A549 (cell line): ENCODE results near the gene CHST7. TPM values are rescaled to one million over a fixed set of nuclear protein-coding genes. Genes with fewer than 3 reads are reported as not detected.

Experiments
- ATAC-seq, 2 experiments: fragments of 200-7000 bp in 1 of 2; fragments of >200 bp in 1 of 2; cut with Nextera tagmentation in 1 of 2; cut with Tn5 transposase in 1 of 2; 3 replicates each; pipeline versions ENCODE4 v1.8.0 to v1.9.1; 2018 to 2020; ENCODE audit warnings: mild to moderate bottlenecking in 1 of 2, moderate library complexity in 1 of 2
- CTCF ChIA-PET: fragments of 300-600 bp; sonication (Branson Sonifier 250); formaldehyde crosslinking; extraction: SDS; loops from one replicate; lab custom pipeline; 2021; ENCODE audit warnings: antibody characterized with exemption, inconsistent platforms; lab: Yijun Ruan, JAX
- POLR2A ChIA-PET: fragments of 350-600 bp; formaldehyde crosslinking; extraction: SDS; loops from one replicate; lab custom pipeline; 2021; ENCODE audit warnings: antibody characterized with exemption, inconsistent platforms; lab: Yijun Ruan, JAX
- DNase-seq, 2 experiments: peaks; one replicate each; pipeline versions ENCODE4 v3.0.0 to v3.0.0-alpha.2; 2011 to 2016; ENCODE audit warnings: low read depth in 1 of 2, low spot score in 1 of 2
- FAIRE-seq: peaks from 2 replicates; lab custom pipeline; 2011; peaks lifted over from hg19 to GRCh38; lab: Jason Lieb, UNC
- H3K27ac ChIP-seq, 2 experiments: fragments of >200 bp; sonication (Bioruptor Twin); formaldehyde crosslinking; 3 replicates each; pipeline ENCODE4 v1.5.1; 2016 to 2017
- H3K4me1 ChIP-seq: fragments of >200 bp; sonication (Bioruptor Twin); formaldehyde crosslinking; 3 replicates; pipeline ENCODE4 v1.6.1; 2016
- H3K4me2 ChIP-seq: fragments of >200 bp; sonication (Bioruptor Twin); formaldehyde crosslinking; 3 replicates; pipeline ENCODE4 v1.6.1; 2016
- H3K4me3 ChIP-seq: fragments of >200 bp; sonication (Bioruptor Twin); formaldehyde crosslinking; 3 replicates; pipeline ENCODE4 v1.5.1; 2016
- H3K9me3 ChIP-seq: fragments of >200 bp; sonication (Bioruptor Twin); formaldehyde crosslinking; 3 replicates; pipeline ENCODE4 v1.6.1; 2016
- EHF ChIP-seq: fragments of 250-450 bp; sonication (Bioruptor Pico); IDR thresholded peaks from 2 replicates; pipeline ENCODE4 v1.5.0; 2020; ENCODE audit warnings: mild to moderate bottlenecking
- EHMT2 ChIP-seq: fragments of 200-600 bp; sonication (generic); IDR thresholded peaks from 2 replicates; pipeline ENCODE4 v1.6.1; 2016; ENCODE audit warnings: antibody characterized with exemption, low read depth, mild to moderate bottlenecking, moderate library complexity
- FOXS1 ChIP-seq: fragments of 250-450 bp; sonication (Bioruptor Pico); IDR thresholded peaks from 2 replicates; pipeline ENCODE4 v1.5.0; 2020; ENCODE audit warnings: mild to moderate bottlenecking, moderate library complexity
- JUN ChIP-seq, 2 experiments: fragments of >200 bp; sonication (Bioruptor Twin); formaldehyde crosslinking; IDR thresholded peaks; 2 replicates in 1 of 2; 3 replicates in 1 of 2; pipeline ENCODE4 v1.6.1; 2016 to 2017
- KDM5A ChIP-seq: fragments of 200-600 bp; sonication (generic); IDR thresholded peaks from 2 replicates; pipeline ENCODE4 v1.6.1; 2016; ENCODE audit warnings: antibody characterized with exemption, mild to moderate bottlenecking
- MAZ ChIP-seq: fragments of 150-350 bp; IDR thresholded peaks from 2 replicates; pipeline ENCODE4 v1.6.1; 2014; ENCODE audit warnings: antibody characterized with exemption, low read depth, low read length, borderline replicate concordance
- RAD21 ChIP-seq, 2 experiments: fragments of >200 bp in 1 of 2; sonication (Bioruptor Twin) in 1 of 2; formaldehyde crosslinking in 1 of 2; IDR thresholded peaks in 1 of 2; conservative IDR thresholded peaks in 1 of 2; 2 replicates in 1 of 2; 3 replicates in 1 of 2; pipeline ENCODE4 v1.6.1; 2012 to 2018; ENCODE audit warnings: inconsistent platforms in 1 of 2
- RCOR1 ChIP-seq: fragments of 150-350 bp; IDR thresholded peaks from 2 replicates; pipeline ENCODE4 v1.6.1; 2014; ENCODE audit warnings: antibody characterized with exemption, low read length, low read depth
- RFX5 ChIP-seq: fragments of 450-650 bp; IDR thresholded peaks from 2 replicates; pipeline ENCODE4 v1.7.1; 2014; ENCODE audit warnings: antibody characterized with exemption, mild to moderate bottlenecking, moderate library complexity
- SMC3 ChIP-seq: fragments of >200 bp; sonication (Bioruptor Twin); formaldehyde crosslinking; IDR thresholded peaks from 3 replicates; pipeline ENCODE4 v1.6.1; 2018; ENCODE audit warnings: inconsistent platforms
- WGBS: methylation state at CpG from one replicate; pipeline ENCODE4 v1.1.6; 2017; ENCODE audit errors: missing lambda C conversion rate; 5-methylcytosine and 5-hydroxymethylcytosine counted together
- polyA plus RNA-seq, 4 experiments: library from polyadenylated mRNA; depleted of rRNA in 3 of 4; stranded (reverse); fragments of >200 nt; fragmentation: RNase III in 1 of 4; extraction: RNeasy Plus Mini Kit Qiagen cat#74134 plus additional on column Dnase treatment in 1 of 4; gene quantifications; 2 replicates in 3 of 4; 3 replicates in 1 of 4; pipeline ENCODE4 v1.2.3, GENCODE V29; 2011 to 2017
- TF ChIP-seq, protein P1 (sequence below): IDR thresholded peaks from 2 replicates; pipeline ENCODE4 v1.6.1; 2012
- TF ChIP-seq, protein P2 (sequence below): fragments of 450-650 bp; IDR thresholded peaks from 2 replicates; pipeline ENCODE4 v1.6.1; 2014; ENCODE audit warnings: antibody characterized with exemption
- TF ChIP-seq, protein P3 (sequence below): fragments of 250-450 bp; sonication (Bioruptor Pico); IDR thresholded peaks from 2 replicates; pipeline ENCODE4 v1.5.0; 2021; ENCODE audit warnings: mild to moderate bottlenecking, moderate library complexity, borderline replicate concordance
- TF ChIP-seq, protein P4 (sequence below): IDR thresholded peaks from 2 replicates; pipeline ENCODE4 v1.6.1; 2012

CHST7 gene
- polyA plus RNA-seq, 2 of the 4 experiments (the other 2 are of a cell fraction): 6.5 to 18.8 TPM

DNA sequence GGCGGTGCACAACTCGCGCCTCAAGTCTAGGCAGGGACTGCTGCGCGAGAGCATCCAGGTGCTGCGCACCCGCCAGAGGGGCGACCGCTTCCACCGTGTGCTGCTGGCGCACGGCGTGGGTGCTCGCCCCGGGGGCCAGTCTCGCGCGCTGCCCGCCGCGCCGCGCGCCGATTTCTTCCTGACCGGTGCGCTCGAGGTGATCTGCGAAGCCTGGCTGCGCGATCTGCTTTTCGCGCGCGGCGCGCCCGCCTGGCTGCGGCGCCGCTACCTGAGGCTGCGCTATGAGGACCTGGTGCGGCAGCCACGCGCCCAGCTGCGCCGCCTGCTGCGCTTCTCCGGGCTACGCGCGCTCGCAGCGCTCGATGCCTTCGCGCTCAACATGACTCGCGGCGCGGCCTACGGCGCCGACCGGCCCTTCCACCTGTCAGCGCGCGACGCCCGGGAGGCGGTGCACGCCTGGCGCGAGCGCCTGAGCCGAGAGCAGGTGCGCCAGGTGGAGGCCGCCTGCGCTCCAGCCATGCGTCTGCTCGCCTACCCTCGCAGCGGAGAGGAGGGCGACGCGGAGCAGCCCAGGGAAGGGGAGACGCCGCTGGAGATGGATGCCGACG is 1.3 kb downstream of the CHST7 start:
- CTCF ChIA-PET: no interaction called here

DNA sequence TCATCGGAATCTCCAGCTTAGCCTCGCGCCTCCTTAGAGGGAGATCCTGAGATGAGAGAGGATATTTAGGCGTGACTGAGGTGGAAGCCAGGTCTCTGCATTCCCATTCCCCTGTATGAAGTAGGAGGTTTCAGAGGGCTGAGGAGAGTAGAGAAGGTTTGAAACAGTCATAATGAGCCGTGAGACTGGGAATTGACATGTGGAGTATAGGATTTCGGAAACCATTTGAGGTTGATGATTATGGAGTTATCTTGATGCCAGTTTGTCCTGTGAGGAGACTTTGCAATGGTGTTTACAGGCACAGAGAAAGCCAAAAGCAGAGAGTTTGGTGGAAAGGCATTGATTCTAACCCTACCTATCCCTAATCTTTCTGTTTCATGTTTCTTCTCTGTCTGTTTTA is 2.0 kb downstream of the CHST7 start:
- DNase-seq (no peak), FAIRE-seq (no peak), ATAC-seq (no peak)
- 88% methylated on average over 6 of the region's 6 CpGs for WGBS
- H3K4me3 ChIP-seq: peak overlapping the region; percentile 76
- POLR2A ChIA-PET: no interaction called here
- CTCF ChIA-PET: interaction anchor here (0.9 kb wide), 1 partner anchor 31 kb away, joined by 3 read pairs; no protein-coding TSS in a partner anchor
- H3K9me3 ChIP-seq: no peaks in the 10 kb centered on the region
- TF ChIP-seq MAZ: no peak
- TF ChIP-seq SMC3: no peak
- TF ChIP-seq, protein P1, sequence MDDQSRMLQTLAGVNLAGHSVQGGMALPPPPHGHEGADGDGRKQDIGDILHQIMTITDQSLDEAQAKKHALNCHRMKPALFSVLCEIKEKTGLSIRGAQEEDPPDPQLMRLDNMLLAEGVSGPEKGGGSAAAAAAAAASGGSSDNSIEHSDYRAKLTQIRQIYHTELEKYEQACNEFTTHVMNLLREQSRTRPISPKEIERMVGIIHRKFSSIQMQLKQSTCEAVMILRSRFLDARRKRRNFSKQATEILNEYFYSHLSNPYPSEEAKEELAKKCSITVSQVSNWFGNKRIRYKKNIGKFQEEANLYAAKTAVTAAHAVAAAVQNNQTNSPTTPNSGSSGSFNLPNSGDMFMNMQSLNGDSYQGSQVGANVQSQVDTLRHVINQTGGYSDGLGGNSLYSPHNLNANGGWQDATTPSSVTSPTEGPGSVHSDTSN: no peak
- TF ChIP-seq KDM5A: no peak
- TF ChIP-seq, protein P2, sequence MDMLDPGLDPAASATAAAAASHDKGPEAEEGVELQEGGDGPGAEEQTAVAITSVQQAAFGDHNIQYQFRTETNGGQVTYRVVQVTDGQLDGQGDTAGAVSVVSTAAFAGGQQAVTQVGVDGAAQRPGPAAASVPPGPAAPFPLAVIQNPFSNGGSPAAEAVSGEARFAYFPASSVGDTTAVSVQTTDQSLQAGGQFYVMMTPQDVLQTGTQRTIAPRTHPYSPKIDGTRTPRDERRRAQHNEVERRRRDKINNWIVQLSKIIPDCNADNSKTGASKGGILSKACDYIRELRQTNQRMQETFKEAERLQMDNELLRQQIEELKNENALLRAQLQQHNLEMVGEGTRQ: no peak
- no peak for TF ChIP-seq EHF (CRISPR knock-in tag)
- H3K4me1 ChIP-seq: peaks cover 35% of the 10 kb centered on the region
- peak overlapping the region; percentile 7 to 98; a peak in 4 of 6 replicates for H3K27ac ChIP-seq
- H3K4me2 ChIP-seq: peak overlapping the region; percentile 83

More for the DNA sequence above, 1.3 kb downstream of the CHST7 start:
- DNase-seq: no peak
- FAIRE-seq: no peak
- Histone ChIP-seq H3K4me2 (peak overlapping the region; percentile 83), H3K4me3 (peak overlapping the region; percentile 76), H3K9me3 (no peaks in the 10 kb centered on the region), H3K4me1 (peaks cover 35% of the 10 kb centered on the region), H3K27ac (peak overlapping the region; percentile 88 to 98)
- no peak for ATAC-seq
- TF ChIP-seq SMC3 (0 out of 3 replicates have a peak, but pooled peaks have one; percentile 2), RAD21 (conservative IDR thresholded peaks at IDR 0.05 in 1 of 2, IDR thresholded peaks at IDR 0.05 in 1 of 2) (no peak)
- POLR2A ChIA-PET: interaction anchor here (1.4 kb wide), 1 partner anchor 8 kb away, joined by 5 read pairs; no protein-coding TSS in a partner anchor
- 85% methylated on average over 41 of the region's 90 CpGs for WGBS

DNA sequence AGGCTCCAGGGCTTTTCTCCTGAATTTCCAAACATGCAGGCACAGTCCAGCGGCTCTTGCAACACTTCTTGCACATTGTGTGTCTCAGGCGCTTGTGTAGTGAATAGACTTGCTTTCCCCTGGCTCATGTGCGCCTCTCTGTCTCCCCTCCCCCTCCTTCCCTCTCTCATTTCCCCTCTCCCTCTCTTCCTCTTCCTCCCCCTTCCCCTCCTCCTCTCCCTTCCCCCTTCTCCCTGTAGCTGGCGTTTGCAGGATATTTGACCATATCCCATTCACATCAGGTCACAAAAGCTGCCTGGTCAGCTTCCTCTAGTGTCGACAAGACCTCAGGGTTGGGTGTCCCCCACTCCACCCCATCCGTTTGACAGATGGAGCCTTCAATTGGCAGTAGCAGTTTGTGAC is 2.4 kb downstream of the CHST7 start:
- ATAC-seq (no peak), DNase-seq (no peak), FAIRE-seq (no peak)
- 63% methylated on average over 5 of the region's 6 CpGs for WGBS
- peak overlapping the region; percentile 7 to 98; a peak in 4 of 6 replicates for H3K27ac ChIP-seq
- ChIA-PET CTCF (interaction anchor here (0.7 to 0.9 kb wide), 3 partner anchors 8 to 221 kb away, joined by 3 read pairs; no protein-coding TSS in a partner anchor), POLR2A (interaction anchor here (0.5 kb wide), 1 partner anchor 69 kb away, joined by 4 read pairs; no protein-coding TSS in a partner anchor)
- no peaks in the 10 kb centered on the region for H3K9me3 ChIP-seq
- TF ChIP-seq, protein P3, sequence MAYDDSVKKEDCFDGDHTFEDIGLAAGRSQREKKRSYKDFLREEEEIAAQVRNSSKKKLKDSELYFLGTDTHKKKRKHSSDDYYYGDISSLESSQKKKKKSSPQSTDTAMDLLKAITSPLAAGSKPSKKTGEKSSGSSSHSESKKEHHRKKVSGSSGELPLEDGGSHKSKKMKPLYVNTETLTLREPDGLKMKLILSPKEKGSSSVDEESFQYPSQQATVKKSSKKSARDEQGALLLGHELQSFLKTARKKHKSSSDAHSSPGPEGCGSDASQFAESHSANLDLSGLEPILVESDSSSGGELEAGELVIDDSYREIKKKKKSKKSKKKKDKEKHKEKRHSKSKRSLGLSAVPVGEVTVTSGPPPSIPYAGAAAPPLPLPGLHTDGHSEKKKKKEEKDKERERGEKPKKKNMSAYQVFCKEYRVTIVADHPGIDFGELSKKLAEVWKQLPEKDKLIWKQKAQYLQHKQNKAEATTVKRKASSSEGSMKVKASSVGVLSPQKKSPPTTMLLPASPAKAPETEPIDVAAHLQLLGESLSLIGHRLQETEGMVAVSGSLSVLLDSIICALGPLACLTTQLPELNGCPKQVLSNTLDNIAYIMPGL (CRISPR knock-in tag): no peak
- TF ChIP-seq JUN (IDR thresholded peaks at IDR 0.05) (no peak), EHMT2 (no peak), RFX5 (no peak), RCOR1 (no peak)
- peak overlapping the region; percentile 83 for H3K4me2 ChIP-seq
- peak overlapping the region; percentile 76 for H3K4me3 ChIP-seq
- peaks cover 35% of the 10 kb centered on the region for H3K4me1 ChIP-seq

DNA sequence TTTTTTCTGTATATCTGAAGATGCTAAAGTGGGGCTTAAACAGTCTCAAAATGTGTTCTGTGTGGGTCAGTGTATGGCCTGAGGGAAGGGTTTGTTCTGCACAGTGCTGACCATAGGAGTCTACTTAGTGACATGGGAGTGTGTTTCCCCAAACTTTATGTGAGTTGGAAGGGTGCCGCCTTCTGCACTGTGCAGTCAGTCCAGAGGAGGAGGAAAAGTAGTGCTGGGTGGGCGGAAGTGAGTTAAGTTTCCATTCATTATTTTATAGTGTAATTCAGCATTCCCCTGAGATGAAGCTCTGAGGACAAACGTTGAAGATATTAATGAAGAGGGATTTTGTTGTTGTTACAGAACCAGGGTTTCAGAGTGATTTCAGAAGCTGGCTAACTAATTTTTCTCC is 2.9 kb downstream of the CHST7 start:
- Histone ChIP-seq H3K9me3 (no peaks in the 10 kb centered on the region), H3K4me2 (peak overlapping the region; percentile 83), H3K27ac (peak overlapping the region in 1 of 2 experiments; percentile 98; a peak in 3 of 6 replicates), H3K4me3 (peak overlapping the region; percentile 76; the same call in 2 of the 3 replicates), H3K4me1 (peaks cover 31% of the 10 kb centered on the region)
- POLR2A ChIA-PET: interaction anchor here (0.5 to 0.8 kb wide), 2 partner anchors 9 to 70 kb away, joined by 3 to 4 read pairs; no protein-coding TSS in a partner anchor
- WGBS: 70% methylated on average over 3 of the region's 3 CpGs
- ATAC-seq (no peak), DNase-seq (no peak), FAIRE-seq (no peak)
- CTCF ChIA-PET: interaction anchor here (0.7 to 0.9 kb wide), 3 partner anchors 8 to 220 kb away, joined by 3 read pairs; no protein-coding TSS in a partner anchor
- TF ChIP-seq, protein P4, sequence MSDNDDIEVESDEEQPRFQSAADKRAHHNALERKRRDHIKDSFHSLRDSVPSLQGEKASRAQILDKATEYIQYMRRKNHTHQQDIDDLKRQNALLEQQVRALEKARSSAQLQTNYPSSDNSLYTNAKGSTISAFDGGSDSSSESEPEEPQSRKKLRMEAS: no peak
- TF ChIP-seq FOXS1: no peak
- TF ChIP-seq, protein P3 (CRISPR knock-in tag): no peak
- TF ChIP-seq, all 56 proteins: peak for 0
